Purkinje cell (primary cell): ENCODE data around the gene CXCL3. TPM values are rescaled to one million over a fixed set of nuclear protein-coding genes. Genes with fewer than 3 reads are reported as not detected.

Experiments
- polyA plus RNA-seq: library from polyadenylated mRNA; unstranded; fragments of >200 nt; fragmentation: Nextera tagmentation; gene quantifications from 2 replicates; pipeline ENCODE4 v1.2.1, GENCODE V29; 2014

Gene CXCL3
- not detected in 2 replicates for polyA plus RNA-seq

GRCh38 chr4:74038425-74039314 lies at the start of gene CXCL3:
Gene CXCL3, minus strand, starts transcription at chr4:74038689. Its CDS starts 78 bp downstream, at chr4:74038611.

GRCh38 chr4:73998040-73999011 lies 40.2 kb downstream of the CXCL3 start, which contains the start of gene CXCL5:
Gene CXCL5, minus strand, starts transcription at chr4:73998677. Its CDS starts 96 bp downstream, at chr4:73998581.

GRCh38 chr4:73988061-73988460 lies 50.4 kb downstream of the CXCL3 start, which contains the start of gene PPBP:
Gene PPBP, minus strand, starts transcription at chr4:73988190. Its CDS starts 87 bp downstream, at chr4:73988103.

Other genes with a start within 250 kb of the CXCL3 start
- not detected in 2 replicates for gene CXCL6, start 202.0 kb downstream of the CXCL3 start, polyA plus RNA-seq
- gene PF4V1, start 185.4 kb downstream of the CXCL3 start, polyA plus RNA-seq, result not detected in 2 replicates
- gene CXCL1, start 169.3 kb downstream of the CXCL3 start, polyA plus RNA-seq, result not detected in 2 replicates
- not detected in 2 replicates for gene PF4, start 56.7 kb downstream of the CXCL3 start, polyA plus RNA-seq
- gene PPBP, start 50.5 kb downstream of the CXCL3 start, polyA plus RNA-seq, result not detected in 2 replicates
- gene CXCL5, start 40.0 kb downstream of the CXCL3 start, polyA plus RNA-seq, result not detected in 2 replicates
- not detected in 2 replicates for gene CXCL2, start 60.5 kb upstream of the CXCL3 start, polyA plus RNA-seq
- 9.9 and 20.2 TPM in 2 replicates for gene MTHFD2L, start 119.4 kb upstream of the CXCL3 start, polyA plus RNA-seq